Natural killer cell treated with Interleukin-12 subunit alpha and Interleukin-12 subunit beta and Interleukin-15 and Interleukin-18, amount 100 ng/mL, for 72 hours (primary cell): Measurements from ENCODE around the gene CAT. TPM values are rescaled to one million over a fixed set of nuclear protein-coding genes. Genes with fewer than 3 reads are reported as not detected.
"Not testable (repeated sequence)": the region's sequence is repeated elsewhere in the genome, so short reads cannot be mapped to it uniquely, and the experiment has no call there.

Experiments
- ATAC-seq, 2 donors: fragments of 150-1000 bp; cut with Tn5 transposase in 1 of 2; sonication (Bioruptor Pico), chemical (Tn5 transposase) in 1 of 2; 2 replicates each; pipeline ENCODE4 v1.10.0; 2021
- DNase-seq: peaks from one replicate; pipeline ENCODE4 v3.0.0; 2022; ENCODE audit warnings: low spot score
- H3K27ac Mint-ChIP-seq, 2 donors: 1 replicate in 1 of 2; 2 replicates in 1 of 2; pipeline ENCODE4 v1.8.0; 2022; ENCODE audit warnings: mixed read lengths in 2 of 2, mild to moderate bottlenecking in 1 of 2, moderate library complexity in 1 of 2
- H3K27me3 Mint-ChIP-seq, 2 donors: 1 replicate in 1 of 2; 2 replicates in 1 of 2; pipeline ENCODE4 v1.8.0; 2022; ENCODE audit warnings: mixed read lengths in 2 of 2
- H3K36me3 Mint-ChIP-seq: one replicate; pipeline ENCODE4 v1.8.0; 2022; ENCODE audit warnings: mixed read lengths
- H3K4me1 Mint-ChIP-seq, 2 donors: 1 replicate in 1 of 2; 2 replicates in 1 of 2; pipeline ENCODE4 v1.8.0; 2022; ENCODE audit warnings: low read depth in 2 of 2, mixed read lengths in 2 of 2, mild to moderate bottlenecking in 1 of 2
- H3K4me3 Mint-ChIP-seq: one replicate; pipeline ENCODE4 v1.8.0; 2022; ENCODE audit warnings: mixed read lengths
- H3K9me3 Mint-ChIP-seq: 2 replicates; pipeline ENCODE4 v1.8.0; 2022; ENCODE audit warnings: mixed read lengths
- total RNA-seq, 2 donors: library from RNA; stranded (reverse); gene quantifications; one replicate each; pipeline ENCODE4 v1.2.3, GENCODE V29; 2022

The CAT gene
- total RNA-seq, 2 donors from 2014 or later, result 11.2 to 22.2 TPM

- ATAC-seq (no peak), DNase-seq (no peak)
- Mint-ChIP-seq H3K27ac (no peak overlapping the region), H3K4me1 (no peaks in the 10 kb centered on the region), H3K36me3 (peaks cover 25% of the 10 kb centered on the region), H3K9me3 (peaks cover 6% of the 10 kb centered on the region), H3K27me3 (peaks cover 28 to 46% of the 10 kb centered on the region in 2 donors), H3K4me3 (no peak overlapping the region)
Measured at GRCh38 chr11:34411791-34412190, 26.9 kb upstream of the CAT start.

GRCh38 chr11:34413263-34413662, 25.5 kb upstream of the CAT start:
- no peak overlapping the region for H3K4me3 Mint-ChIP-seq
- peaks cover 6% of the 10 kb centered on the region for H3K9me3 Mint-ChIP-seq
- H3K27ac Mint-ChIP-seq, result no peak overlapping the region
- H3K36me3 Mint-ChIP-seq, result peaks cover 25% of the 10 kb centered on the region
- peaks cover 24 to 48% of the 10 kb centered on the region in 2 donors for H3K27me3 Mint-ChIP-seq
- no peaks in the 10 kb centered on the region for H3K4me1 Mint-ChIP-seq
- DNase-seq, result no peak
- ATAC-seq, result no peak

GRCh38 chr11:34415538-34415937, 23.2 kb upstream of the CAT start:
- Mint-ChIP-seq H3K4me3 (no peak overlapping the region), H3K27ac (no peak overlapping the region)

GRCh38 chr11:34416088-34416487, 22.6 kb upstream of the CAT start:
- H3K27ac Mint-ChIP-seq, result no peak overlapping the region
- no peak for ATAC-seq
- H3K9me3 Mint-ChIP-seq, result peaks cover 6% of the 10 kb centered on the region
- peaks cover 25% of the 10 kb centered on the region for H3K36me3 Mint-ChIP-seq
- no peak for DNase-seq
- no peaks in the 10 kb centered on the region for H3K4me1 Mint-ChIP-seq
- H3K27me3 Mint-ChIP-seq, result peaks cover 26 to 47% of the 10 kb centered on the region in 2 donors
- no peak overlapping the region for H3K4me3 Mint-ChIP-seq

More at GRCh38 chr11:34415538-34415937, 23.2 kb upstream of the CAT start:
- Mint-ChIP-seq H3K27me3 (peaks cover 21 to 42% of the 10 kb centered on the region in 2 donors), H3K9me3 (peaks cover 6% of the 10 kb centered on the region), H3K36me3 (peaks cover 25% of the 10 kb centered on the region), H3K4me1 (no peaks in the 10 kb centered on the region)
- no peak for DNase-seq
- no peak for ATAC-seq

GRCh38 chr11:34416766-34417165, 22.0 kb upstream of the CAT start:
- peaks cover 30 to 51% of the 10 kb centered on the region in 2 donors for H3K27me3 Mint-ChIP-seq
- ATAC-seq (no peak), DNase-seq (no peak)
- H3K4me3 Mint-ChIP-seq, result no peak overlapping the region
- H3K4me1 Mint-ChIP-seq, result no peaks in the 10 kb centered on the region
- H3K27ac Mint-ChIP-seq, result no peak overlapping the region
- peaks cover 25% of the 10 kb centered on the region for H3K36me3 Mint-ChIP-seq
- peaks cover 6% of the 10 kb centered on the region for H3K9me3 Mint-ChIP-seq

- Mint-ChIP-seq H3K27me3 (peaks cover 32 to 54% of the 10 kb centered on the region in 2 donors), H3K4me3 (no peak overlapping the region), H3K27ac (no peak overlapping the region), H3K9me3 (peaks cover 6% of the 10 kb centered on the region), H3K4me1 (no peaks in the 10 kb centered on the region), H3K36me3 (peaks cover 25% of the 10 kb centered on the region)
- no peak for DNase-seq
- ATAC-seq, result no peak
Measured at GRCh38 chr11:34417202-34417601, 21.5 kb upstream of the CAT start.

- Mint-ChIP-seq H3K4me1 (no peaks in the 10 kb centered on the region), H3K27me3 (peaks cover 29 to 44% of the 10 kb centered on the region in 2 donors), H3K36me3 (peaks cover 9% of the 10 kb centered on the region), H3K9me3 (no peaks in the 10 kb centered on the region), H3K27ac (no peak overlapping the region), H3K4me3 (no peak overlapping the region)
- DNase-seq (no peak), ATAC-seq (no peak)
Measured at GRCh38 chr11:34419158-34419557, 19.6 kb upstream of the CAT start.

GRCh38 chr11:34423300-34423699, 15.4 kb upstream of the CAT start:
- H3K4me1 Mint-ChIP-seq, result no peaks in the 10 kb centered on the region
- H3K27ac Mint-ChIP-seq, result no peak overlapping the region
- DNase-seq (no peak), ATAC-seq (no peak)
- no peaks in the 10 kb centered on the region for H3K9me3 Mint-ChIP-seq
- H3K27me3 Mint-ChIP-seq, result peaks cover 24 to 32% of the 10 kb centered on the region in 2 donors
- H3K4me3 Mint-ChIP-seq, result no peak overlapping the region
- H3K36me3 Mint-ChIP-seq, result no peaks in the 10 kb centered on the region

GRCh38 chr11:34424826-34425225, 13.9 kb upstream of the CAT start:
- H3K9me3 Mint-ChIP-seq, H3K27ac Mint-ChIP-seq, H3K4me3 Mint-ChIP-seq, H3K36me3 Mint-ChIP-seq, DNase-seq, H3K4me1 Mint-ChIP-seq, ATAC-seq: not testable (repeated sequence)
- peaks cover 29 to 31% of the 10 kb centered on the region in 2 donors for H3K27me3 Mint-ChIP-seq

- Mint-ChIP-seq H3K4me1 (no peaks in the 10 kb centered on the region), H3K9me3 (no peaks in the 10 kb centered on the region), H3K27me3 (peaks cover 26 to 33% of the 10 kb centered on the region in 2 donors), H3K27ac (no peak overlapping the region), H3K36me3 (no peaks in the 10 kb centered on the region), H3K4me3 (no peak overlapping the region)
- ATAC-seq (no peak), DNase-seq (no peak)
Measured at GRCh38 chr11:34425360-34425759, 13.4 kb upstream of the CAT start.

GRCh38 chr11:34425867-34426266, 12.9 kb upstream of the CAT start:
- ATAC-seq, result no peak
- H3K4me3 Mint-ChIP-seq, result no peak overlapping the region
- H3K27me3 Mint-ChIP-seq, result peaks cover 21 to 28% of the 10 kb centered on the region in 2 donors
- H3K27ac Mint-ChIP-seq, result no peak overlapping the region
- DNase-seq, result no peak
- no peaks in the 10 kb centered on the region for H3K36me3 Mint-ChIP-seq
- H3K4me1 Mint-ChIP-seq, result no peaks in the 10 kb centered on the region
- H3K9me3 Mint-ChIP-seq, result no peaks in the 10 kb centered on the region

- H3K4me3 Mint-ChIP-seq, result no peak overlapping the region
- ATAC-seq (no peak), DNase-seq (no peak)
- H3K36me3 Mint-ChIP-seq, result no peaks in the 10 kb centered on the region
- H3K9me3 Mint-ChIP-seq, result no peaks in the 10 kb centered on the region
- no peaks in the 10 kb centered on the region for H3K4me1 Mint-ChIP-seq
- peaks cover 16 to 26% of the 10 kb centered on the region in 2 donors for H3K27me3 Mint-ChIP-seq
- H3K27ac Mint-ChIP-seq, result no peak overlapping the region
Measured at GRCh38 chr11:34426766-34427185, 12.0 kb upstream of the CAT start.

GRCh38 chr11:34427186-34427805, 11.4 kb upstream of the CAT start:
- H3K27ac Mint-ChIP-seq, result no peak overlapping the region
- no peaks in the 10 kb centered on the region for H3K36me3 Mint-ChIP-seq
- H3K4me3 Mint-ChIP-seq, result no peak overlapping the region
- no peaks in the 10 kb centered on the region for H3K4me1 Mint-ChIP-seq
- DNase-seq, result no peak
- H3K9me3 Mint-ChIP-seq, result no peaks in the 10 kb centered on the region
- H3K27me3 Mint-ChIP-seq, result peaks cover 17 to 25% of the 10 kb centered on the region in 2 donors
- ATAC-seq, result no peak

GRCh38 chr11:34431979-34432378, 6.8 kb upstream of the CAT start:
- Mint-ChIP-seq H3K27ac (no peak overlapping the region), H3K4me3 (no peak overlapping the region), H3K4me1 (no peaks in the 10 kb centered on the region), H3K27me3 (peaks cover 14 to 21% of the 10 kb centered on the region in 2 donors), H3K9me3 (no peaks in the 10 kb centered on the region), H3K36me3 (no peaks in the 10 kb centered on the region)
- ATAC-seq, result no peak
- DNase-seq, result no peak

- no peaks in the 10 kb centered on the region for H3K36me3 Mint-ChIP-seq
- no peak overlapping the region for H3K27ac Mint-ChIP-seq
- DNase-seq (no peak), ATAC-seq (no peak)
- no peaks in the 10 kb centered on the region for H3K9me3 Mint-ChIP-seq
- no peak overlapping the region for H3K4me3 Mint-ChIP-seq
- peaks cover 12 to 21% of the 10 kb centered on the region in 2 donors for H3K27me3 Mint-ChIP-seq
- H3K4me1 Mint-ChIP-seq, result no peaks in the 10 kb centered on the region
Measured at GRCh38 chr11:34432822-34433221, 5.9 kb upstream of the CAT start.
